ENCODE data around the gene RTTN.

DNA sequence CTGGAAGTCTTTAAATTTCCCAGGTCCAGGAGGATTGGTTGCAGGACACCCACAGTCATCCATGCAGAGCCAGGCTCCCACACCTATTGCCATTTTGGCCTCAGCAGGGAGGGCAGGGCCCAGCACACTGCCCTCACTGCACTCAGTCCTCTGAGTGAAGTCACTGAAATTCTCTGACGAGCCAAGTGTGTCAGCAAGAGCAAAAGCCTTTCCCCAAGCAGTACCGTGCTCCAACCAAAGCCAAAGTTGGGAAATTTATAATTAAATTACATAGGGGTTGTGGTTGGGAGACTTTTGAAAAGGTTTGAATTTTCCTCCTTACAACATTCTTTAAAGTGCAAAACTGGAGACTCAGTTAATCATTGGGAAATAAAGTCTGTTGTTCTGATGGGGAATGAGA, 159.3 kb downstream of the RTTN start:
- no peak for TF ChIP-seq MAX (IDR thresholded peaks at IDR 0.05)
- no peak for TF ChIP-seq RCOR1 (IDR thresholded peaks at IDR 0.05; ENCODE audit: low read depth, low read length)
- TF ChIP-seq REST (IDR thresholded peaks at IDR 0.05) = no peak
- TF ChIP-seq FOXS1 (CRISPR knock-in tag; IDR thresholded peaks at IDR 0.05) = no peak
- no peak for TF ChIP-seq POLR2A (IDR thresholded peaks at IDR 0.05; ENCODE audit: low read length)
- TF ChIP-seq, protein P1, sequence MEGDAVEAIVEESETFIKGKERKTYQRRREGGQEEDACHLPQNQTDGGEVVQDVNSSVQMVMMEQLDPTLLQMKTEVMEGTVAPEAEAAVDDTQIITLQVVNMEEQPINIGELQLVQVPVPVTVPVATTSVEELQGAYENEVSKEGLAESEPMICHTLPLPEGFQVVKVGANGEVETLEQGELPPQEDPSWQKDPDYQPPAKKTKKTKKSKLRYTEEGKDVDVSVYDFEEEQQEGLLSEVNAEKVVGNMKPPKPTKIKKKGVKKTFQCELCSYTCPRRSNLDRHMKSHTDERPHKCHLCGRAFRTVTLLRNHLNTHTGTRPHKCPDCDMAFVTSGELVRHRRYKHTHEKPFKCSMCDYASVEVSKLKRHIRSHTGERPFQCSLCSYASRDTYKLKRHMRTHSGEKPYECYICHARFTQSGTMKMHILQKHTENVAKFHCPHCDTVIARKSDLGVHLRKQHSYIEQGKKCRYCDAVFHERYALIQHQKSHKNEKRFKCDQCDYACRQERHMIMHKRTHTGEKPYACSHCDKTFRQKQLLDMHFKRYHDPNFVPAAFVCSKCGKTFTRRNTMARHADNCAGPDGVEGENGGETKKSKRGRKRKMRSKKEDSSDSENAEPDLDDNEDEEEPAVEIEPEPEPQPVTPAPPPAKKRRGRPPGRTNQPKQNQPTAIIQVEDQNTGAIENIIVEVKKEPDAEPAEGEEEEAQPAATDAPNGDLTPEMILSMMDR (IDR thresholded peaks at IDR 0.05) = no peak

All from A549 (cell line).